K562 (cell line): ENCODE data around the gene TAF15. TPM values are rescaled to one million over a fixed set of nuclear protein-coding genes. Genes with fewer than 3 reads are reported as not detected.
A peak's percentile ranks its signal among the peaks of the same experiment; 100 is the strongest.

Experiments
- ADNP ChIP-seq: fragments of 200-800 bp; sonication (Bioruptor generic); IDR thresholded peaks from 2 replicates; pipeline ENCODE4 v1.6.1; 2016; ENCODE audit warnings: missing genetic modification characterization, missing compliant biosample characterization
- CAMTA2 ChIP-seq: fragments of 250-450 bp; sonication (Bioruptor Pico); conservative IDR thresholded peaks from 2 replicates; pipeline ENCODE4 v1.5.1; 2022
- CBX3 ChIP-seq, 2 experiments: IDR thresholded peaks; 1 replicate in 1 of 2; 2 replicates in 1 of 2; pipeline ENCODE4 v1.6.1; 2012; ENCODE audit warnings: inconsistent platforms in 2 of 2, low read length in 2 of 2, borderline replicate concordance in 1 of 2, control low read depth in 1 of 2
- CC2D1A ChIP-seq: fragments of 450-650 bp; IDR thresholded peaks from 2 replicates; pipeline ENCODE4 v1.6.1; 2017; ENCODE audit warnings: mild to moderate bottlenecking
- ETV6 ChIP-seq, 3 experiments: fragments of 150-350 bp in 1 of 3; sonication (generic) in 1 of 3; formaldehyde crosslinking in 1 of 3; IDR thresholded peaks; 2 replicates each; pipeline versions ENCODE4 v1.6.1 to v1.8.0; 2014 to 2022; ENCODE audit warnings: borderline replicate concordance in 2 of 3, low read depth in 2 of 3, antibody characterized with exemption in 1 of 3, low read length in 1 of 3, mild to moderate bottlenecking in 1 of 3, missing genetic modification reagents in 1 of 3
- GABPA ChIP-seq: fragments of 200-800 bp; sonication (Bioruptor generic); conservative IDR thresholded peaks from 2 replicates; pipeline ENCODE4 v1.6.1; 2016; ENCODE audit warnings: low read depth, missing genetic modification characterization, missing compliant biosample characterization
- ILK ChIP-seq: fragments of 450-650 bp; IDR thresholded peaks from 2 replicates; pipeline ENCODE4 v1.6.1; 2016; ENCODE audit warnings: missing genetic modification characterization, low read depth, mild to moderate bottlenecking, missing compliant biosample characterization, moderate library complexity, borderline replicate concordance
- PHB2 ChIP-seq: fragments of 450-650 bp; IDR thresholded peaks from 2 replicates; pipeline ENCODE4 v1.6.1; 2017; ENCODE audit warnings: low read depth
- PYGO2 ChIP-seq: fragments of 450-650 bp; IDR thresholded peaks from 2 replicates; pipeline ENCODE4 v1.6.1; 2016; ENCODE audit warnings: mild to moderate bottlenecking, missing genetic modification characterization, moderate library complexity, missing compliant biosample characterization
- SIN3A ChIP-seq, 2 experiments: fragments of 150-350 bp in 1 of 2; IDR thresholded peaks; 2 replicates each; pipeline ENCODE4 v1.6.1; 2011 to 2016; ENCODE audit warnings: borderline replicate concordance in 2 of 2, low read depth in 2 of 2, low read length in 2 of 2, mild to moderate bottlenecking in 2 of 2, moderate library complexity in 2 of 2; ENCODE audit not compliant: control insufficient read depth in 1 of 2
- SOX6 ChIP-seq: fragments of 450-650 bp; IDR thresholded peaks from 2 replicates; pipeline ENCODE4 v1.6.1; 2014; ENCODE audit warnings: mild to moderate bottlenecking
- SPI1 ChIP-seq: IDR thresholded peaks from 2 replicates; pipeline ENCODE4 v1.6.1; 2011; ENCODE audit warnings: low read depth, low read length, control low read depth, borderline replicate concordance
- SRSF3 ChIP-seq: fragments of 200-400 bp; formaldehyde crosslinking; IDR thresholded peaks from 2 replicates; pipeline ENCODE4 v1.6.1; 2016; ENCODE audit warnings: mild to moderate bottlenecking, low read length, moderate library complexity; ENCODE audit not compliant: insufficient read depth
- YBX1 ChIP-seq: fragments of 450-650 bp; IDR thresholded peaks from 2 replicates; pipeline ENCODE4 v1.7.1; 2016; ENCODE audit warnings: mild to moderate bottlenecking
- ZNF134 ChIP-seq: fragments of 250-450 bp; sonication (Bioruptor Pico); conservative IDR thresholded peaks from 2 replicates; pipeline ENCODE4 v1.4.0; 2020
- polyA plus RNA-seq, 8 experiments: library from polyadenylated mRNA; depleted of rRNA in 4 of 8; stranded (reverse) in 5 of 8; unstranded in 3 of 8; fragments of >200 nt; fragmentation: Nextera tagmentation in 2 of 8; fragmentation: Illumina TruSeq in 1 of 8; extraction: Ambion mirVana in 2 of 8; extraction: Trizol in 1 of 8; gene quantifications; 2 replicates each; pipeline versions ENCODE4 v1.2.1 to v1.2.3, GENCODE V29; 2011 to 2014; ENCODE audit warnings: inconsistent platforms in 1 of 8, missing spikeins in 1 of 8
- total RNA-seq, 7 experiments: library from RNA; depleted of rRNA in 6 of 7; stranded (reverse); fragments of >200 nt in 6 of 7; fragmentation: Illumina TruSeq in 2 of 7; extraction: Trizol in 2 of 7; gene quantifications; 2 replicates each; pipeline versions ENCODE4 v1.2.1 to v1.2.3, GENCODE V29; 2011 to 2021; ENCODE audit warnings: low replicate concordance in 1 of 7
- TF ChIP-seq, protein P1 (sequence below), 3 experiments: fragments of 200-800 bp in 1 of 3; sonication (Bioruptor generic) in 1 of 3; sonication (generic) in 1 of 3; formaldehyde crosslinking in 1 of 3; IDR thresholded peaks; 2 replicates each; pipeline versions ENCODE4 v1.6.1 to v1.8.0; 2016 to 2022; ENCODE audit warnings: mild to moderate bottlenecking in 2 of 3, missing compliant biosample characterization in 2 of 3, missing genetic modification characterization in 2 of 3, missing genetic modification reagents in 1 of 3
- TF ChIP-seq, protein P2 (sequence below): IDR thresholded peaks from 2 replicates; pipeline ENCODE4 v1.6.1; 2011; ENCODE audit not compliant: insufficient read length; ENCODE audit errors: extremely low read depth
- TF ChIP-seq, protein P3 (sequence below): sonication (generic); formaldehyde crosslinking; IDR thresholded peaks from 2 replicates; pipeline ENCODE4 v1.8.1; 2023; ENCODE audit warnings: missing genetic modification reagents, mild to moderate bottlenecking, borderline replicate concordance

The TAF15 gene
- total and polyA plus RNA-seq, 9 of the 15 experiments (the other 6 are each of a cell fraction or from before 2014, with no cell fraction given) = 4.1 to 272 (median 56.8) TPM

DNA sequence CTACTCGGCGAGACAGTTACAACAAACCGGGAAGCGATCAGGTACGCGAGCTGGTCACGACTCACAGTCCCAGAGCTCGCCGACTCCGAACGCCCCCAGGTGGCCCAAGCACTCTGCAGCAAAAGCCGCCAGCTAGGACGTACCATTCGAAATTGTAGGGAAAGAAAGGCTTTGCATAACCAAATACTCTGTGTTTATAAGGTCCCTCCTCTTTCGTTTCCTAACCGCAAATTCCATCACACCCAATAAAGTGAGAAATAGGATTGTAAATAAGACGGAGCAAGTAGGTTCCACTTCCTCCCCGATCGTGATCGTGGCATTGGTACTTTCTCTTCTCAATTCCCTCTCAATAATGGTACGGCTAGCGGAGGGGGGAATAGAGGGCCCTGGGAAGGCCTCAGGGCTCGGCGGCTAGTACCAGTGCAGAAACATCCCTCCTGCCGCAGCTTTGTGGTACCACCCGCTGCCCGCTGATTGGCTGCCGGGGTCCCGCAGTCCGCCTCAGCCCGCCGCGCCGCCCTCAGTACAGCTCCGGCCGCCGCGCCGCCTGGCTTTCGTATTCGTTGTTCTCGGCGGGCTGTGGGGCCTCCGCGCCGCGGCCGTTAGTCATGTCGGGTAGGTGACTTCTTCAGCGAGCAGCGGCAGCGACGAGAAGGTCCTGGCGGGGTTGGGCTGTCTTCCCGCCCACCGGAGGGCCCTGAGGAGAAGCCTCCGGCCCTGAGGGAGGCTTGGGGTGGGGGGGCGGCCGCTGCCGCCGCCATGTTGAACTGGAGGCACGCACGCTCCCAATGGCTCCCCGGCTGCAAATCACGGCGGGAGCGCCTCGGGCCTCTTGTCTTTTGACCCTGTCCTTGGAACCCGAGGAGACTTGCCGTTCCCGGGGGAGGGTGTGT lies at the start of gene TAF15 (continued):
- TF ChIP-seq ETV6 (IDR thresholded peaks at IDR 0.05; ENCODE audit: borderline replicate concordance in 1 of 2, low read depth in 2 of 2, low read length in 1 of 2) (no peak), ETV6 (CRISPR knock-in tag; IDR thresholded peaks at IDR 0.05; ENCODE audit: borderline replicate concordance) (no peak), SIN3A (IDR thresholded peaks at IDR 0.05; ENCODE audit: borderline replicate concordance in 2 of 2, control insufficient read depth in 1 of 2, low read depth in 2 of 2, low read length in 2 of 2) (peak; percentile 59 to 65; a peak in 2 of 4 replicates), ILK (no peak), CAMTA2 (CRISPR knock-in tag) (no peak), ADNP (tag) (no peak), CC2D1A (no peak), SOX6 (no peak; the same call in 1 of the 2 replicates), PHB2 (no peak), SRSF3 (no peak), ZNF134 (CRISPR knock-in tag) (no peak), SPI1 (peak; percentile 79), PYGO2 (no peak), CBX3 (IDR thresholded peaks at IDR 0.05; ENCODE audit: borderline replicate concordance in 1 of 2, low read length in 2 of 2) (peak in 1 of 2 experiments; percentile 62; a peak in 2 of 3 replicates), YBX1 (no peak), GABPA (tag) (peak; percentile 26; the same call in 1 of the 2 replicates)
- TF ChIP-seq, protein P1, sequence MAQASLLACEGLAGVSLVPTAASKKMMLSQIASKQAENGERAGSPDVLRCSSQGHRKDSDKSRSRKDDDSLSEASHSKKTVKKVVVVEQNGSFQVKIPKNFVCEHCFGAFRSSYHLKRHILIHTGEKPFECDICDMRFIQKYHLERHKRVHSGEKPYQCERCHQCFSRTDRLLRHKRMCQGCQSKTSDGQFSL (CRISPR knock-in tag; IDR thresholded peaks at IDR 0.05) = peak; percentile 99
- TF ChIP-seq, protein P1 (tag; IDR thresholded peaks at IDR 0.05) = peak in 1 of 2 experiments; percentile 99; a peak in 2 of 4 replicates
- TF ChIP-seq, protein P2, sequence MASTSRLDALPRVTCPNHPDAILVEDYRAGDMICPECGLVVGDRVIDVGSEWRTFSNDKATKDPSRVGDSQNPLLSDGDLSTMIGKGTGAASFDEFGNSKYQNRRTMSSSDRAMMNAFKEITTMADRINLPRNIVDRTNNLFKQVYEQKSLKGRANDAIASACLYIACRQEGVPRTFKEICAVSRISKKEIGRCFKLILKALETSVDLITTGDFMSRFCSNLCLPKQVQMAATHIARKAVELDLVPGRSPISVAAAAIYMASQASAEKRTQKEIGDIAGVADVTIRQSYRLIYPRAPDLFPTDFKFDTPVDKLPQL = no peak
- TF ChIP-seq, protein P3, sequence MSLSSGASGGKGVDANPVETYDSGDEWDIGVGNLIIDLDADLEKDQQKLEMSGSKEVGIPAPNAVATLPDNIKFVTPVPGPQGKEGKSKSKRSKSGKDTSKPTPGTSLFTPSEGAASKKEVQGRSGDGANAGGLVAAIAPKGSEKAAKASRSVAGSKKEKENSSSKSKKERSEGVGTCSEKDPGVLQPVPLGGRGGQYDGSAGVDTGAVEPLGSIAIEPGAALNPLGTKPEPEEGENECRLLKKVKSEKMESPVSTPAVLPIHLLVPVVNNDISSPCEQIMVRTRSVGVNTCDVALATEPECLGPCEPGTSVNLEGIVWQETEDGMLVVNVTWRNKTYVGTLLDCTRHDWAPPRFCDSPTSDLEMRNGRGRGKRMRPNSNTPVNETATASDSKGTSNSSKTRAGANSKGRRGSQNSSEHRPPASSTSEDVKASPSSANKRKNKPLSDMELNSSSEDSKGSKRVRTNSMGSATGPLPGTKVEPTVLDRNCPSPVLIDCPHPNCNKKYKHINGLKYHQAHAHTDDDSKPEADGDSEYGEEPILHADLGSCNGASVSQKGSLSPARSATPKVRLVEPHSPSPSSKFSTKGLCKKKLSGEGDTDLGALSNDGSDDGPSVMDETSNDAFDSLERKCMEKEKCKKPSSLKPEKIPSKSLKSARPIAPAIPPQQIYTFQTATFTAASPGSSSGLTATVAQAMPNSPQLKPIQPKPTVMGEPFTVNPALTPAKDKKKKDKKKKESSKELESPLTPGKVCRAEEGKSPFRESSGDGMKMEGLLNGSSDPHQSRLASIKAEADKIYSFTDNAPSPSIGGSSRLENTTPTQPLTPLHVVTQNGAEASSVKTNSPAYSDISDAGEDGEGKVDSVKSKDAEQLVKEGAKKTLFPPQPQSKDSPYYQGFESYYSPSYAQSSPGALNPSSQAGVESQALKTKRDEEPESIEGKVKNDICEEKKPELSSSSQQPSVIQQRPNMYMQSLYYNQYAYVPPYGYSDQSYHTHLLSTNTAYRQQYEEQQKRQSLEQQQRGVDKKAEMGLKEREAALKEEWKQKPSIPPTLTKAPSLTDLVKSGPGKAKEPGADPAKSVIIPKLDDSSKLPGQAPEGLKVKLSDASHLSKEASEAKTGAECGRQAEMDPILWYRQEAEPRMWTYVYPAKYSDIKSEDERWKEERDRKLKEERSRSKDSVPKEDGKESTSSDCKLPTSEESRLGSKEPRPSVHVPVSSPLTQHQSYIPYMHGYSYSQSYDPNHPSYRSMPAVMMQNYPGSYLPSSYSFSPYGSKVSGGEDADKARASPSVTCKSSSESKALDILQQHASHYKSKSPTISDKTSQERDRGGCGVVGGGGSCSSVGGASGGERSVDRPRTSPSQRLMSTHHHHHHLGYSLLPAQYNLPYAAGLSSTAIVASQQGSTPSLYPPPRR = no peak
